ENCODE data around the gene TPSD1.
"Not testable (repeated sequence)": the region's sequence is repeated elsewhere in the genome, so short reads cannot be mapped to it uniquely, and the experiment has no call there.

TPSD1 gene

GRCh38 chr16:1255276-1256122, at the start of gene TPSD1:
TSS of gene TPSD1 (plus strand) at chr16:1256069. CDS start at chr16:1256281, 212 bp downstream.
- not testable (repeated sequence) for H3K4me3 ChIP-seq (ENCODE audit: low read length); H3K27ac ChIP-seq (ENCODE audit: low read depth, low read length); H3K27me3 ChIP-seq (ENCODE audit: control insufficient read depth, low read length); H3K9me3 ChIP-seq (ENCODE audit: control insufficient read depth, insufficient read depth, low read length); H3K4me2 ChIP-seq (ENCODE audit: low read length); H3K36me3 ChIP-seq (ENCODE audit: control insufficient read depth, low read length); H3F3A ChIP-seq (ENCODE audit: control insufficient read depth, insufficient read depth); H4K20me1 ChIP-seq (ENCODE audit: control insufficient read depth, insufficient read depth, low read depth, low read length); H3K79me2 ChIP-seq (ENCODE audit: control insufficient read depth, low read length); H3K4me1 ChIP-seq (ENCODE audit: control insufficient read depth, low read length); H3K9me2 ChIP-seq (replicated peaks; ENCODE audit: control insufficient read depth, low read length)

- Histone ChIP-seq H3K9me3 (ENCODE audit: control insufficient read depth, insufficient read depth, low read length) (no peaks in the 10 kb centered on the region), H4K20me1 (ENCODE audit: control insufficient read depth, insufficient read depth, low read depth, low read length) (no peaks in the 10 kb centered on the region), H3K4me3 (ENCODE audit: low read length) (no peak overlapping the region), H3K27ac (ENCODE audit: low read depth, low read length) (no peak overlapping the region), H3K9me2 (replicated peaks; ENCODE audit: control insufficient read depth, low read length) (no peaks in the 10 kb centered on the region), H3K4me1 (ENCODE audit: control insufficient read depth, low read length) (no peaks in the 10 kb centered on the region), H3K36me3 (ENCODE audit: control insufficient read depth, low read length) (no peaks in the 10 kb centered on the region), H3K27me3 (ENCODE audit: control insufficient read depth, low read length) (no peaks in the 10 kb centered on the region), H3K4me2 (ENCODE audit: low read length) (no peak overlapping the region), H3K79me2 (ENCODE audit: control insufficient read depth, low read length) (no peaks in the 10 kb centered on the region), H3F3A (ENCODE audit: control insufficient read depth, insufficient read depth) (no peaks in the 10 kb centered on the region)
- TF ChIP-seq CTCF (IDR thresholded peaks at IDR 0.05; ENCODE audit: low read depth, low read length, poor library complexity, severe bottlenecking) (no peak), EZH2phosphoT487 (IDR thresholded peaks at IDR 0.05; ENCODE audit: borderline replicate concordance, low read length) (no peak)
These were observed 49.5 kb upstream of the TPSD1 start for GRCh38 chr16:1206326-1206725.

- Histone ChIP-seq H3K79me2 (ENCODE audit: control insufficient read depth, low read length) (no peaks in the 10 kb centered on the region), H3K4me2 (ENCODE audit: low read length) (no peak overlapping the region), H3F3A (ENCODE audit: control insufficient read depth, insufficient read depth) (no peaks in the 10 kb centered on the region), H3K27me3 (ENCODE audit: control insufficient read depth, low read length) (no peaks in the 10 kb centered on the region), H3K9me2 (replicated peaks; ENCODE audit: control insufficient read depth, low read length) (no peaks in the 10 kb centered on the region), H3K4me3 (ENCODE audit: low read length) (no peak overlapping the region), H3K9me3 (ENCODE audit: control insufficient read depth, insufficient read depth, low read length) (no peaks in the 10 kb centered on the region), H3K27ac (ENCODE audit: low read depth, low read length) (no peak overlapping the region), H3K4me1 (ENCODE audit: control insufficient read depth, low read length) (no peaks in the 10 kb centered on the region), H4K20me1 (ENCODE audit: control insufficient read depth, insufficient read depth, low read depth, low read length) (no peaks in the 10 kb centered on the region), H3K36me3 (ENCODE audit: control insufficient read depth, low read length) (no peaks in the 10 kb centered on the region)
- no peak for TF ChIP-seq CTCF (IDR thresholded peaks at IDR 0.05; ENCODE audit: low read depth, low read length, poor library complexity, severe bottlenecking)
- TF ChIP-seq EZH2phosphoT487 (IDR thresholded peaks at IDR 0.05; ENCODE audit: borderline replicate concordance, low read length) = no peak
These were observed 49.1 kb upstream of the TPSD1 start for GRCh38 chr16:1206786-1207185.

GRCh38 chr16:1208239-1208830, 47.5 kb upstream of the TPSD1 start:
- Histone ChIP-seq H3K9me2 (replicated peaks; ENCODE audit: control insufficient read depth, low read length) (no peaks in the 10 kb centered on the region), H3F3A (ENCODE audit: control insufficient read depth, insufficient read depth) (no peaks in the 10 kb centered on the region), H3K27ac (ENCODE audit: low read depth, low read length) (no peak overlapping the region), H3K36me3 (ENCODE audit: control insufficient read depth, low read length) (no peaks in the 10 kb centered on the region), H3K27me3 (ENCODE audit: control insufficient read depth, low read length) (no peaks in the 10 kb centered on the region), H3K4me1 (ENCODE audit: control insufficient read depth, low read length) (no peaks in the 10 kb centered on the region), H3K4me2 (ENCODE audit: low read length) (no peak overlapping the region), H3K4me3 (ENCODE audit: low read length) (no peak overlapping the region), H3K79me2 (ENCODE audit: control insufficient read depth, low read length) (no peaks in the 10 kb centered on the region), H4K20me1 (ENCODE audit: control insufficient read depth, insufficient read depth, low read depth, low read length) (no peaks in the 10 kb centered on the region), H3K9me3 (ENCODE audit: control insufficient read depth, insufficient read depth, low read length) (no peaks in the 10 kb centered on the region)
- no peak for TF ChIP-seq EZH2phosphoT487 (IDR thresholded peaks at IDR 0.05; ENCODE audit: borderline replicate concordance, low read length)
- TF ChIP-seq CTCF (IDR thresholded peaks at IDR 0.05; ENCODE audit: low read depth, low read length, poor library complexity, severe bottlenecking) = no peak

All from DOHH2 (cell line).